ENCODE measurements around the gene DAB1. TPM values are rescaled to one million over a fixed set of nuclear protein-coding genes. Genes with fewer than 3 reads are reported as not detected.

Gene DAB1
- total RNA-seq, 1 experiment from 2014 or later: not detected

DNA sequence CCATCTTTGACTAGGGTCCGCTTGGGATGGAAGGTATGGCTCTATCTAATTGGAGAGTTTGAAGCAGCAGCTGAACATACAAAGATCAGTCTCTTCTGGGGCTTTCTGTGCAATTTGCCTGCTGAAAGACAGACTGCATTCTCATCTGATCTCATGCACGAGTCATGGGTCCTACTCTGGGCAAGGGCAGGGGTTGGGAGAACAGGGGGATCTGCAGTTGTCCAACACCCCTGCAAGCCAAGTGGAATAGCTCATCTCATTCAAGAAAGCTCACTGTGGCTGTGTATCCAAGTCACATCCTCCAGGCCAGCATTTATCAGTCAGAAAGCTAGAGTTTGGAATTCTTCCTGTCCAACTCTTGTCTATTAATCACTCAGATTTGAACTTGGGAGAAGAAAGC is 280.9 kb downstream of the DAB1 start:
- H4K20me1 ChIP-seq (ENCODE audit: insufficient read depth): no peaks in the 10 kb centered on the region
- no peak overlapping the region for H3K4me2 ChIP-seq (ENCODE audit: low read length)
- no peak for TF ChIP-seq ZNF274 (IDR thresholded peaks at IDR 0.05; ENCODE audit: low read depth, low read length)
- TF ChIP-seq EZH2phosphoT487 (IDR thresholded peaks at IDR 0.05; ENCODE audit: borderline replicate concordance): no peak
- no peak for TF ChIP-seq SIN3A (IDR thresholded peaks at IDR 0.05; ENCODE audit: low read depth)
- TF ChIP-seq SP1 (IDR thresholded peaks at IDR 0.05; ENCODE audit: low read depth): no peak
- no peak for TF ChIP-seq ELF1 (IDR thresholded peaks at IDR 0.05; ENCODE audit: borderline replicate concordance, low read depth)
- no peak for TF ChIP-seq SRF (IDR thresholded peaks at IDR 0.05; ENCODE audit: low read depth)
- TF ChIP-seq YY1 (IDR thresholded peaks at IDR 0.05; ENCODE audit: extremely low read depth, insufficient replicate concordance, low read depth, low read length): no peak
- TF ChIP-seq CBX3 (IDR thresholded peaks at IDR 0.05; ENCODE audit: low read depth): no peak
- TF ChIP-seq, protein P1, sequence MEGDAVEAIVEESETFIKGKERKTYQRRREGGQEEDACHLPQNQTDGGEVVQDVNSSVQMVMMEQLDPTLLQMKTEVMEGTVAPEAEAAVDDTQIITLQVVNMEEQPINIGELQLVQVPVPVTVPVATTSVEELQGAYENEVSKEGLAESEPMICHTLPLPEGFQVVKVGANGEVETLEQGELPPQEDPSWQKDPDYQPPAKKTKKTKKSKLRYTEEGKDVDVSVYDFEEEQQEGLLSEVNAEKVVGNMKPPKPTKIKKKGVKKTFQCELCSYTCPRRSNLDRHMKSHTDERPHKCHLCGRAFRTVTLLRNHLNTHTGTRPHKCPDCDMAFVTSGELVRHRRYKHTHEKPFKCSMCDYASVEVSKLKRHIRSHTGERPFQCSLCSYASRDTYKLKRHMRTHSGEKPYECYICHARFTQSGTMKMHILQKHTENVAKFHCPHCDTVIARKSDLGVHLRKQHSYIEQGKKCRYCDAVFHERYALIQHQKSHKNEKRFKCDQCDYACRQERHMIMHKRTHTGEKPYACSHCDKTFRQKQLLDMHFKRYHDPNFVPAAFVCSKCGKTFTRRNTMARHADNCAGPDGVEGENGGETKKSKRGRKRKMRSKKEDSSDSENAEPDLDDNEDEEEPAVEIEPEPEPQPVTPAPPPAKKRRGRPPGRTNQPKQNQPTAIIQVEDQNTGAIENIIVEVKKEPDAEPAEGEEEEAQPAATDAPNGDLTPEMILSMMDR (IDR thresholded peaks at IDR 0.05 in 2 of 3, conservative IDR thresholded peaks at IDR 0.05 in 1 of 3; ENCODE audit: borderline replicate concordance in 1 of 3, insufficient read depth in 1 of 3, low read depth in 2 of 3, low read length in 2 of 3): no peak
- TF ChIP-seq FOSL1 (IDR thresholded peaks at IDR 0.05; ENCODE audit: low read depth): no peak
- no peak for TF ChIP-seq RAD21 (IDR thresholded peaks at IDR 0.05; ENCODE audit: low read depth)
- H3K36me3 ChIP-seq (ENCODE audit: control insufficient read depth in 1 of 2, insufficient read depth in 2 of 2, low read length in 2 of 2): no peaks in the 10 kb centered on the region
- BruUV-seq (replicated peaks): no TSS peak
- DNase-seq (ENCODE audit: low read depth, low spot score): no peak
- ATAC-seq: no peak
- H3K79me2 ChIP-seq (ENCODE audit: insufficient read depth, low read length): no peaks in the 10 kb centered on the region
- no peaks in the 10 kb centered on the region for H3K9me2 ChIP-seq (ENCODE audit: insufficient read depth)
- ChIA-PET POLR2A (no interaction called here), CTCF (no interaction called here), RAD21 (ENCODE audit: low non-redundant PET in 1 of 2, low total read pairs in 2 of 2, uncharacterized antibody in 2 of 2, unreplicated experiment in 2 of 2) (no interaction called here)
- intact Hi-C loops (cut with micrococcal nuclease): no loop called here
- no peak overlapping the region for H3K27ac ChIP-seq (ENCODE audit: low read depth, low read length)
- H3K4me1 ChIP-seq (ENCODE audit: control insufficient read depth in 1 of 2, insufficient read depth in 2 of 2, low read length in 2 of 2): no peaks in the 10 kb centered on the region
- H3K9ac ChIP-seq (ENCODE audit: low read length): no peak overlapping the region
- no peak overlapping the region for H3K4me3 ChIP-seq (replicated peaks in 1 of 2; ENCODE audit: low read depth in 1 of 2, low read length in 2 of 2)
- no peak overlapping the region for H2AFZ ChIP-seq (ENCODE audit: low read depth, low read length, poor library complexity, severe bottlenecking)
- H3K9me3 ChIP-seq (ENCODE audit: control insufficient read depth in 1 of 2, insufficient read depth in 1 of 2, low read depth in 1 of 2, low read length in 2 of 2): no peaks in the 10 kb centered on the region
- peaks cover under 1% of the 10 kb centered on the region; the same call in 1 of the 2 replicates for H3K27me3 ChIP-seq (ENCODE audit: insufficient read depth, low read length)

Data from HCT116 (cell line).